Measurements from ENCODE around the gene IL17A.
"Not testable (repeated sequence)": the region's sequence is repeated elsewhere in the genome, so short reads cannot be mapped to it uniquely, and the experiment has no call there.

Gene IL17A

DNA sequence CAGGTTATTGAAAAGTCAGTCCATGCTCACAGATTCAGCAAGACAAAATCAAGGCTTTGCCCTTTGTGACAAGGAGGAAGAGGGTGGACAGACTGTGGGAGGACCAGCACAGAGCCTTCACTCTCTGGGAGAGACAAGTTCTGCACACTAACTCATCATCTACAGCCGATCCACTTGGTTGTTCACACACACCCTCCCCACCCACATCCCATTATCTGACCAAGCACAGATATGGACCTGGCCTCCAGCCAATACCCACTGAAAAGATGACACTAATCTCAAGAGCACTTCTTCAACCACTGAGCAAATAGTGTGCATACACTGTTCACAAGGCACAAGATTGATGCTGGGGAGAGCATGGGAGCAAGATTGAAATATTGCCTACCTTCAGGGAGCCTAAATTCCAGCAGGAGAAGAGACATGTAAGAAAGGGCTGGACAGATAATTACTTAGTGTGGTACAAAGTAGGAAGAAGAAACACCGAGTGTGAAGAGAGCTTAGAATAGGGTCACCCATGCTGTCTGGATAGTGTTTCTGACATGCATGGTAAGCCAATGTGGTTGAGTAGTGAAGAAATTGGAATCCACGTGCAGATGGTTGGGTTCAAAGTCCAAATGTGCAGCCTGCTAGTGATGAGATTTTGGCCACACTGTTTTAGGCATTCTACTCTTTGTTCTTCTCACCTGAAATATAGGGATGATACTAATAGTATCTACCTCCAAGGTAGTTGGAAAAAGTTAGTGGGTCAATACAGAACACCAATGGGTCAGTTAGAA, 21.7 kb upstream of the IL17A start:
- no peak for DNase-seq

DNA sequence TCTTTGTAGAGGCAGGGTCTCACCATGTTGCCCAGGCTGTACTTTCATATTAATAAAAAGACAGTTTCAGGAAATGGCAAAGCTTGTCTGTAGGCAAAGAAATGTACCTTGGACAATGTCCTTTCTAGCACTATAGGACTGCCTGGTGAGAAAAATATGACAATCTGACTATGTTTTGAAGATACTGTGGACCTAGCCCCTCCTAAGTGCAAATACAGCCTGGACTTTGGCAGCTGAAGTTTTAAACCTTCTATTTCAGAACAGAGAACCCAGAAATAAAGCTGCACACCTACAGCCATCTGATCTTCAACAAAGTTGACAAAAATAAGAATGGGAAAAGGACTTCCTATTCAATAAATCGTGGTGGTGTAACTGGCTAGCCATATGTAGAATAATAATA, 18.9 kb upstream of the IL17A start:
- no peak for DNase-seq

DNA sequence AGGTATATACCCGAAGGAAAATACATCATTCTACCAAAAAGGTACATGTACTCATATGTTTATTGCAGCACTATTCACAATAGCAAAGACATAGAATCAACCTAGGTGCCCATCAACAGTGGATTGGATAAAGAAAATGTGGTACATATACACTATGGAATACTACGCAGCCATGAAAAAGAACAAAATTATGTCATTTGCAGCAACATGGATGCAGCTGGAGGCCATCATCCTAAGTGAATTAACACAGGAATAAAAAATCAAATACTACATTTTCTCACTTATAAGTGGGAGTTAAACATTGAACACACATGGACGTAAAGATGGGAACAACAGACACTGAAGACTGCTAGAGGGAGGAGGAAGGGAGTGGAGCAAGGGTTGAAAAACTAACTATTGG, 17.8 kb upstream of the IL17A start:
- not testable (repeated sequence) for DNase-seq

DNA sequence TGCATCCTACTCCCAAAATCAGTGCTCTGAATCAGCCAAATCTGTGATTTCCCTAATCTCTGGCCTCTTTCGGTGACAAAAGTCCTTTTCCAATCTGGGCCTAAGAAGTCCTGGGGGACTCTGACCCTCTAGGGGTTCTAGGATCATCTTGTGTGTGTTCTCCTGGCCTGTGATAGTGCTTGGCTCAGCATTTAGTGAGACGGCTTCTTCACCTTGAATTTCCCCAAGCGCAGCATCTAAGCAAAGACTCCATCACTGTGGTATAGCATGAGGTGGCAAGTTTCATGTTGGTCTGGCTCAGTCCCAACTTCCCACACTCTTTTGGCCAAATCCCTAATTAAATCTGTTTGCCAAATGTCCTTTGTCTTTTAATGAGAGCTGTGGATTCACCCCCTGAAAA, 12.1 kb upstream of the IL17A start:
- no peak for DNase-seq

DNA sequence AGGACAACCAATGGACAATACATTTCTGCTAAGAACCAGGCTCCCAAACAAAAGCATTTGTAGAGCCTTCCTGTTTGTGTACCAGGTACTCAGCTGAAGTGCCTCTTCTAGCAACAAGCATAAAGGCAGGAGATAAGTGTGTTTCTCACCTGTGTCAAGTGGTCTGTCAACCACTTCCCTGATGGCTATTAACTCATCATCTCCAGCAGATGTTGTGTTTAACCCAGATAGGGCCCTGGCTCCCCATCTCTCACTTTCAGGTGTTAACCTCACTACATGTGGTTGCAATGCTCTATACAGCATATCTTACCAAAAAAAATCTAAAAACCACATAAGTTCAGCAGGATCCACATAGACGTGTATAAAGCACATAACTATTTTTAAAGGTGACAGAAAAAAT, 9.6 kb upstream of the IL17A start:
- no peak for DNase-seq

DNA sequence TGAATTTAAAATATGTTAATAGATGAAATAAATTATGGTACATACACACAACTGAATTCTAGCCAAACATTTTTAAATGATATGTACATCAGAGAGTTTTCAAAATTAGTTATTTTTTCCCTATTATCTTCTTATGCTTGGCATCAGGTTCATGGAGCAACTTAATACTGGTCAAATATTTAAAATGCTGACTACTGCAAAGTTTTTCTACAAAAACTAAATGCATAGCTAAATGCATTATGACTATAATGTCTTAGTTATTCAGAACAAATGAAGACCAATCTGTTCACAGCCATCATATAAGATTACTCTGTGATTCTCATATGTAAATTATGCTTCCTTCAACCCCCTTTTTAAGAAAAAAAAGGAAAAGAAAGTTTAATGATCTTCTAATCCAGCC, 8.2 kb upstream of the IL17A start:
- no peak for DNase-seq

DNA sequence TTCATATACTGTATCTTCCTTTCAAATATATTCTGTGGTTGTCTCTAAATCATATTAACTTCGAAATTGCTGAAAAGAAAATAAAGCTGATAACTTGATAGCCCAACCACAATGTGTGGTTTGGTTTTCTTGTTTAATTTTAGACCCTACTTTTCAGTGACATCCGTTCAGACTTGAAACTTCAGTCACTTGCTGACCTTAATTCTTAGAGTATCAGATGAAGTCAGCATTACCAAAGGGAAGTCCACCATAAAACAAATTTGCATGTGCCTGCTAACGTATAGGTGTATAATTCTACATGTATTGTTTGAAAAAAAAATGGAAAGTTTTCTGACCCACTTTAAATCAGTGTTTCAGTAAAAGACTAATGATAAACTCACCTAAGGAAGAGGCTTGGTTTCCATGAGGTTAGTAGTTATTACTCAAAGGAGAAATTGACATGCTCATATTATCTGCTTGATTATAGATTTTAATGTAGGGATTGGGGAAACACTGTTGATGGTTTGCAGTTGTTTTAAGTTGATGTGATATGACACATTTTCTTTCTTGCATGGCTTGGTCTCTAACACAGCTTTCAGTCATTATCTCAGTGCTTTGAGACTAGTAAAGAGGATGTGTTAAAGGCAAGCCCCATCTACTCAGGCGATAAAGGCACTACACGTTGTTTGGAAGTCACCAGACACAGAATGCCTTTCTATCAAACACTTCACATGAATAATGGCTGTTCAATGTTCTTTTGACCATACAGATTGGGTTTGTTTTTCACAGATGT, 5.2 kb upstream of the IL17A start:
- DNase-seq: no peak

DNA sequence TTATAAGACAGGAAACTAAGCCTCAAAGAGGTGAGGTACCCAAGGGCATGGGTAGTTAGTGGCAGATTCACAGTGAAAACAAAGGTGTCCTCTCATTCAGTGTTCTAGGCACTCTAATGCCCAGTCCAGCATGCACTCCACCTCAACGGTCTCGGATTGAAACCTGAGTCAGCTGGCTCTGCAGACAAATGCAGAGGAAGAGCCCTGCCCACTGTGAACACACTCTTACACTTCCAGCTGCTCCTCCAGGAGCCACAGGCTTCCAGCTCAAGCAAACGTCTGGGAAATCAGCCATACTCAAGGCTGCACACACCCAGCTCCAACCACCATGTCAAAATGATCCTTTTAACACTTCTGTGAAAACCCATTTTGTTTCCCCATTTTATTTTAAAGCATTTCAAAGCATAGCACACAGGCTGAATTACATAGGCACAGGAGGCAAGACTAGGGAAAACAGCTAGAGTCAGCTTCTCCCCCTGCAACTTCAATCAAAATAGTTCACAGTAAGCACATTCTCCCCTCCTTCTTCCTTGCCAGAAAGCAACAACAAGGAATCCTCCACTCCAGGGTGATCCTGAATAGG, 3.0 kb upstream of the IL17A start:
- DNase-seq: no peak

DNA sequence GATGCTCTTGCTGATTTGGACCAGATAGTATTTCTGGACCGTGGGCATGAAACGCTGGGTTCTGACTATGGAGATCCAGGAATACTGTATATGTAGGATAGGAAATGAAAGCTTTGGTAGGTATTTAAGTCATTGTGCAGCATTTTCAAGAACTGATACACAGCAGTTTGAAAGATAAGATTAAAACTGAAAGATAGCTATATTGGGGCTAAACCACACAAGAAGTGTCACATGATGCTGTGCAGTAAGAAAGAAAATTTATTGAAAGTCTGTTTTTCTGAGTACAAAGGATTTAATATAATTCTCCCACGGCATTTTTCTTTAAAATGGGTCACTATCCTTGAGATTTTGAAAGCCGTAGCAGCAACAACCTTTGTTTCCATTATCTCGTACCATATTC, 305 bp downstream of the IL17A start:
- DNase-seq: no peak

DNA sequence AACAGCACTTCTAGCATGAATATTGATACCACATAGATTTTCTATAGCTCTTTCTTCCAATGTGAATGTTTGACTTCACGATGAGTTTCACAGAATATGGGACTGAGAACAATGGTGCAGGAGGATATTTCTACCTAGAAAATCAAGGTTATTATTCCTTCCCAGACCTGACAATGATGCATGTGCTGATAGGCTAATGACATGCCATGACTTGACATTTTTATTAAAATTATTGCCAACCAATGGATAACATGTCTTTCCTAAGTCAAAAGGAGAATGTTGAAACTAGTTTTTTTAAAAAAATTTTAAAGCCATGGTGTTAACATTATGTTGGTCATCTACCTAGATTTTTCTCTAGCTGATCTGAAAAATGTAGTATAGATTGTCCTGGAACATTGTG, 923 bp downstream of the IL17A start:
- no peak for DNase-seq

DNA sequence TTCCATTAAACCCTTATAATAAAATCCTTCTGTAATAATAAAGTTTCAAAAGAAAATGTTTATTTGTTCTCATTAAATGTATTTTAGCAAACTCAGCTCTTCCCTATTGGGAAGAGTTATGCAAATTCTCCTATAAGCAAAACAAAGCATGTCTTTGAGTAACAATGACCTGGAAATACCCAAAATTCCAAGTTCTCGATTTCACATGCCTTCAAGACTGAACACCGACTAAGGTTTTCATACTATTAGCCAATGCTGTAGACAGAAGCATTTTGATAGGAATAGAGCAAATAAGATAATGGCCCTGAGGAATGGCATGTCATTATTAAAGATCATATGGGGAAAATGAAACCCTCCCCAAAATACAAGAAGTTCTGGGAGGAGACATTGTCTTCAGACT, 3.8 kb downstream of the IL17A start:
- no peak for DNase-seq

DNA sequence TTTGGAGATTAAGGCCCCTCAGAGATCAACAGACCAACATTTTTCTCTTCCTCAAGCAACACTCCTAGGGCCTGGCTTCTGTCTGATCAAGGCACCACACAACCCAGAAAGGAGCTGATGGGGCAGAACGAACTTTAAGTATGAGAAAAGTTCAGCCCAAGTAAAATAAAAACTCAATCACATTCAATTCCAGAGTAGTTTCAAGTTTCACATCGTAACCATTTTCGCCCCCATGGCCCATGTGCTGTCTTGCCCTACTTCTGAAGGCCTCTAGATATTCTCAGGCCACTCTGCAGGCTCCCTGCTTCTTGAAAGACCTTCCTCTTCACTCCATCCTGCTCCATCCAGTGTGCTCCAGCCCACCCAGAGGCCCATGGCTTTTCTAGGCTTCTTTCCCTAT, 4.2 kb downstream of the IL17A start:
- no peak for DNase-seq

DNA sequence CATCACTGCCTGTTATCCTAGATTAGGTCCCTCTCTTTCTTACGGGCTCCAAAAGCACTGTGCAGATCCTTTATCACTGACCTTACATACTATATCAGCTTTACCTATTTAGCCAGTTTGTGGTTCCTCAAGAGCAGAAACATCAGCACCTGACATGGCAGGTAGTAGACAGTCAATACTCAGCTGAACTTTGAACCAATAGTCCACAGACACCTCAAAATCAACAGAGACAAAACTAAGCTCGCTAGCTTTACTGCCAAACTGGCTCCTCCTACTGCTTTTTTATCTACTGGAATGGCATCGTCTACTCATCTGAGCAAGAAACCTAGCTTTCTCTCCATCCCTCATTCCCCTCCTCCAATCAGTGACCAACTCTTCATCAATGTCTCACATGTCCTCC, 5.6 kb downstream of the IL17A start:
- no peak for DNase-seq

DNA sequence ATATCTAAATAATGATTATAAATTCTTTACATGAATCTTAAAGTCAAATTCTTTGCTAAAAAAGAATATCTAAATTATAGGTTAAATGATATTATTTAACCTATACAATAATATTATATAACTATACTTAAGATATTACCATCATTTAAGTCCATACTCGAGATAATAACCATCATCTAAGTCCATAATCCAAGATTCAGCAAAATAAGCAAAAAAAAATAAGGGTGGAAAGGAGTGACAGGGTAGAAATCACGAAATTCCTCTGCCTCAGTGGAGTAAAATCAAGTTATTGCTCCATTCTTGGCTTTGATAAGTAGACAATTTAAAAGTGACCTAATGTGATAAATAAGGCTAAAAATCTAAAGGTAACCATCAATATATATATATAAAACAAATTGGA, 9.7 kb downstream of the IL17A start:
- DNase-seq: no peak

DNA sequence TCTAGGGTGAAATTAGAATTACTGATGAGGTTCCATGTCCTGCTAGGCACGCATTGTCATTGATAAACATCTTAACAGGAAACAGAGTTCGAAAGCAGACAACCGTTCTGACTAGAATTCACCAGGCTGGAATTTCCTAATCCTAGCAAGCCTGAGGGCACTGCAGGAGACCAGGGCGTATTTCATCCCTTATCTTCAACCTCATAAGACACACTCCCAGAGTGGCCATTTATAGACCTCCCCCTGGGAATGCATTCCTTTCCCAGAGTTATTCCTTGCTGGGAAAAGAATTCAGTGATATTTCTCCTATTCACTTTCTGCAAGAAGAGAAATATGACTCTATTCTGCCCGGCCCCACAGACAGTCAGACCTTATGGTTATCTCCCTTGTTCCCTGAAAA, 13.9 kb downstream of the IL17A start:
- DNase-seq: not testable (repeated sequence)

DNA sequence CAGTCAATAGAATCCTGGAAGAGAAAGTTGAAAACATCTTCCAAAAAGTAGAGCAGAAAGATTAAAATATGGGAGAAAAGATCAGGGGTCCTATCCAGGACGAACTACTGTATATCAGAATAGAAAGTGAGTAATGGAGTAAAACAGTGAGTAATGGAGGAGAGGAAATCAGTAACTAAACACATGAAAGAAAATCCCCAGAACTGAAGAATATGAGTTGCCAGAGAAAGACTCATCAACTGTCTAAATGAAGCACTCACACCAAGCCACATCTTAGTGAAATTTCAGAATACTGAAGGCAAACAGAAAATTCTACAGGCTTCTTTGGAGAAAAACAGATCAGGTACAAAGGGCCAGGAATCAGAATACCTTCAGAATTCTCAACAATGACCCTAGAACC, 14.9 kb downstream of the IL17A start:
- DNase-seq: no peak

DNA sequence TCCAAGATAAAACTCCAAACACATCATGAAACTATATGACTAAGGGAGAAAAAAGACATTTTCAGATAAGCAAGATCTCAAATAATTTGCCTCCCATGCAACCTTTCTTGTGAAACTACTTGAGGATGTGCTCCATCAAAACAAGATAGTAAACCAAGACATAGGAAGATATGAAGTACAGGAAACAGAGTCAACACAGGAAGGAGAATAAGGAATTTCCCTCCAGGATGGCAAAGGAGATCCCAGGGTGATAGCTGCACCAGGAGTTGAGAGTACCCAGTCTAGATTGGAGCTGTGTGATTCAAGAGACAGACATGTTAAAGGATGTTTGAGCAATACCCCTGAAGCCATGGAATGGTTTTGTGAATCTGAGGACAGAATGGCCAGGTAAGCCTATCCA, 15.3 kb downstream of the IL17A start:
- DNase-seq: no peak

DNA sequence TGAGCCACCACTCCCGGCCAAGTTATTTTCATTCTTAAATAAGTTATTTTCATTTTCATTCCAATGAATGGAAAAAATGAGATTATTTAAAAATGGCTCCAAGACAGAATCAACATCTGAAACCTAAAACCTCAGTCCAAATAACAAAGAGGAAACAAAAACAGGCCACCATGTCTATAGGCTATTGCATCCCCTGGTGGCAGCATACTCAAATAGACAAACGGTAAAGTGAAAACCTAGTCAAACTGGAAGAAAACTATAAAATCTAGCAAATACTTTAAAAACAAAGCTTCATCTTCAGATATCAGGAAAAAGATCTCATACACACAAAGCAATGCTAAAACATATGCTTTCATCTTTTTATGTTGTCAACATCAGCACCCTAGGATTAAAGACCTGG, 20.9 kb downstream of the IL17A start:
- no peak for DNase-seq

DNA sequence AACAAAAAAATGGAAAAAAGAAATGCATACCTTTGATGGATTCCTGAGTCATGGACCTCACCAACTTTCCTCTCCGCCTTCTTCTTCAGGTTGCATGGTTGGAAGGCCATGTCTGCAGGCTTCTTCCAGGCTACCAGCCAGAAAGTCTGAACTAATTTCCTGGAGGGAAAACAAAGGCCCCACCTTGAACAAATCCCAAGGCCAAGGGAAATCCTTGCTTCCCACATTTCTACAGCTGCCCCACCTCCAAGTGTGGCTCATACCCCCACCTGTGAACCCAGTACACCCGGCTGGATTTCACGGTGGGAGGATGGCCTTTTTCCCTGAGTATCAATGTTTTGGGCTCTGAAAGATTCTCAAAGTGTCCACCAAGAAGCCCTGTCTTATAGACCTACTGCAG, 22.4 kb downstream of the IL17A start:
- DNase-seq: no peak

DNA sequence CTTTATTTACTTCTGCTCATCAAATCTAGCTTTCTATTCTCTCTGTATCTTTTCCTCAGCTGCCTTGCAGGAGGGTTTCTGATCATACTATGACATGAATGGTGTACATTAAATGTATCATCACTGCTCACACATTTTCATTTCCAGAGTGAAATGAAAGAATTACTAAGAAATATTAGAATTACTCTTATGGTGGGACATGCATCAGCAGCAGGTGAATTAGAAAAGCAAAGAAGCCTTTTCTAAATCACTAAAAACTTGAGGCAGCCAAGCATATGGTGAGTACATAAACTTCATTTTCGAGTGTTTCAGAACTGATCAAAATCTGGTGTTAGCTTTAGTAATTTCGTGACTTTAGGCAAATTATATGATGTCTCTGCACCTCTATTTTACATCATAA, 23.6 kb downstream of the IL17A start:
- DNase-seq: no peak

DNA sequence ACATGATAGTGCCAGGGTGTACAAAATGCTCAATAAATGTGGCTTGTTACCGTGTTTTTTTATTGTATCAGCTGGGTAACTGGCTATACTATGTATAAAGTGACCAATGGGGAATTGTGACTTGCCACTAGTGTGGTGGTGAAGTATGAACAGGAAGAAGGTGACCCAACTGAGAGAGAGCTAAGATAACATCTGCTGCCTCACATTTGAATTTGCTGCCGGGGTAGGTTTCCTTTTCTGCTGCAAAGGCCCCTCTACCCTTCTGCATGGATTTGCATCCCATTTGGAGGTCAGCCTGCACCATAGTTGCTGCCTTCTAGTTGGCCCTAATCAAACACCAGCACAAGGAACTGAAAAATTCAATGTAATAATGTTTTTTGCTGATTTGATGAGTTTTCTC, 24.1 kb downstream of the IL17A start:
- DNase-seq: no peak

DNA sequence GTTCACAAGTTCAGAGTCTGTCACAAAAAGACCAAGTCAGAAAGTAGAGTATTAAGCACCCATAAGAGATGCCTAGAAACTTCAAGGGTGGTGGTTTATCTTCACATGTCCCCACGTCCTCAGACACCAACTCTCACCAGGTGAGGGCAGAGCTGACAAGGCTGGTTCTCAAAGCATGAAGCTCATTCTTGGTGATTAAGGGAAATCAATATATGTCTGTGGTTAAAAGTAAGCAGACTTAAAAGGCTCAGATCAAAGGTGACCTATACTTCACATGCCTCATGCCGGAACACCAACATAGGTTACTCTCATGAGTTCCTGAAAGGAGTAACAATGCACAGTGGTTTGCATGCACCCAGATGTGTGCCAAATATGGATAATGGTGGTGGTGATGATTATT, 27.0 kb downstream of the IL17A start:
- DNase-seq: no peak

DNA sequence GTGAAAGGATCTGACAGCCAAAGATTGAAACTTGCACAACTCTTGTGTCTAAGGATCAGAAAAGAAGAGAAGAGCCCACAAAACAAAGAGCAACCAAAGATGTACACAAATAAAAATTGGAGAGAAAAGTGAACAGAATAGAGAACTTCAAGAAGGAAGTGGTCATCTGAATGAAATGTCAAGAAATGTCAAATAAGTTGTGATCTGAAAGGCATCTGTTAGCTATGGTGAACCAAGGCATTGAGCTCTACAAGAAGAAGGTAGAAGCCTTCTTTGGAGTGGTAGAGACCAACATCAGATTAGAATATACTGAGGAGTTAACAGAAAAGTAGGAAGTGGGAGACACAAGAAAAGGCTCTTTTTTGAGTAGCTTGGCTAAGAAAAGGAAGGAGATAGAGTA, 29.6 kb downstream of the IL17A start:
- DNase-seq: no peak

DNA sequence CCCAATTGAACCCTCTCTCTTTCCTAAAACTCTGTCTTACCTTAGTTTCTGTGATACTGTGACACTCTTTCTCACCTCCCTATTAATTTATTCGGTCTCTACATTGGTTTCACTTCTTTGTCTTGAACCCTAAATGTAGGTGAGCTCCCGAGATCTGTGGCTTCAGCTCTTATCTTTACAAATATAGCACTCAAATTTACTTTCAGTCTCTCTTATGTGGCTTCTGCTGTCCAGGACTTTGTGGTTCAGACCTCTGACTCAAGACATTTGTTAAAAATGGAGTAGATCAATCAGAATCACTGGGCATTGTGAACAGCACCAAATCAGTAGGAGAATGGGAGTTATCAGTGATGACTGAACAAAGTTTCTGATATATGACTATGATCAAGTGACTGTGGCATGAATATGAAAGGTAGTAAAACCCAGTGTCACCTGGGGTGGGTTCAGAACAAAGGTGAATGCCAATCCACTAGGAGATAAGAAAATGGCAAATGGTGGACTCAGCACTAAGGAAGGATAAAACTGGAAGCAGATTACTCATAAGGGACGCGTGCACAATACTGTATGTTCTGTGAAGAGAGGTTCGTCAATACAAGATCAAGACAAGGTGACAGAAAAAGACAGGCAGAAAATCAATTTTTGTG, 30.9 kb downstream of the IL17A start:
- DNase-seq: no peak

Measured in fibroblast of skin of scalp (primary cell).